Mesenchymal stem cell (in vitro differentiated cells and primary cell): Measurements from ENCODE around the gene ANO6.
A peak's percentile ranks its signal among the peaks of the same experiment; 100 is the strongest.

Experiments
- DNase-seq: peaks from one replicate; pipeline ENCODE4 v3.0.0-alpha.2; 2013
- H2AFZ ChIP-seq: one replicate; pipeline ENCODE4 v1.6.1; 2013; ENCODE audit warnings: low read depth, mild to moderate bottlenecking, control low read depth, inconsistent platforms, low read length, moderate library complexity
- H2AK5ac ChIP-seq: 2 replicates; pipeline ENCODE4 v1.6.1; 2013; ENCODE audit warnings: low read length, moderate library complexity, mild to moderate bottlenecking, inconsistent platforms; ENCODE audit not compliant: severe bottlenecking
- H2BK120ac ChIP-seq: one replicate; pipeline ENCODE4 v1.6.1; 2013; ENCODE audit warnings: low read depth, mild to moderate bottlenecking, inconsistent platforms, low read length, moderate library complexity
- H2BK12ac ChIP-seq, 2 experiments: one replicate each; pipeline ENCODE4 v1.6.1; 2013; ENCODE audit warnings: inconsistent platforms in 2 of 2, low read length in 2 of 2, mild to moderate bottlenecking in 2 of 2, moderate library complexity in 2 of 2, control low read depth in 1 of 2
- H2BK15ac ChIP-seq: one replicate; pipeline ENCODE4 v1.6.1; 2013; ENCODE audit warnings: mild to moderate bottlenecking, low read depth, inconsistent platforms; ENCODE audit not compliant: poor library complexity, severe bottlenecking
- H2BK5ac ChIP-seq: 2 replicates; pipeline ENCODE4 v1.6.1; 2013; ENCODE audit warnings: low read depth, mild to moderate bottlenecking, low read length, control low read depth, inconsistent platforms; ENCODE audit not compliant: poor library complexity, severe bottlenecking
- H3K14ac ChIP-seq, 2 experiments: one replicate each; pipeline ENCODE4 v1.6.1; 2013; ENCODE audit warnings: inconsistent platforms in 2 of 2, low read length in 2 of 2, control low read depth in 1 of 2, mild to moderate bottlenecking in 1 of 2, moderate library complexity in 1 of 2
- H3K18ac ChIP-seq, 2 experiments: one replicate each; pipeline ENCODE4 v1.6.1; 2013; ENCODE audit warnings: inconsistent platforms in 2 of 2, low read length in 2 of 2, control low read depth in 1 of 2, low read depth in 1 of 2, mild to moderate bottlenecking in 1 of 2
- H3K23ac ChIP-seq, 2 experiments: one replicate each; pipeline ENCODE4 v1.6.1; 2013; ENCODE audit warnings: inconsistent platforms in 2 of 2, low read length in 2 of 2, mild to moderate bottlenecking in 2 of 2, moderate library complexity in 2 of 2, control low read depth in 1 of 2
- H3K27ac ChIP-seq: 2 replicates; pipeline ENCODE4 v1.5.1; 2013; ENCODE audit warnings: mild to moderate bottlenecking, moderate library complexity, low read length, control low read depth, inconsistent platforms; ENCODE audit not compliant: poor library complexity, severe bottlenecking
- H3K27me3 ChIP-seq, 2 experiments: 2 replicates each; pipeline versions ENCODE4 v1.6.1 to v1.7.0; 2013; ENCODE audit warnings: low read length in 2 of 2, mild to moderate bottlenecking in 2 of 2, moderate library complexity in 2 of 2, control low read depth in 1 of 2, inconsistent platforms in 1 of 2; ENCODE audit not compliant: control insufficient read depth in 1 of 2, insufficient read depth in 1 of 2
- H3K36me3 ChIP-seq, 2 experiments: 2 replicates each; pipeline versions ENCODE4 v1.6.1 to v1.7.0; 2013; ENCODE audit warnings: low read length in 2 of 2, control low read depth in 1 of 2, inconsistent platforms in 1 of 2, low read depth in 1 of 2, mild to moderate bottlenecking in 1 of 2; ENCODE audit not compliant: insufficient read depth in 2 of 2, control insufficient read depth in 1 of 2
- H3K4ac ChIP-seq, 2 experiments: one replicate each; pipeline ENCODE4 v1.6.1; 2013; ENCODE audit warnings: inconsistent platforms in 2 of 2, low read length in 2 of 2, mild to moderate bottlenecking in 2 of 2, moderate library complexity in 2 of 2, control low read depth in 1 of 2, low read depth in 1 of 2
- H3K4me1 ChIP-seq: 2 replicates; pipeline ENCODE4 v1.6.1; 2013; ENCODE audit warnings: low read depth, low read length, control low read depth; ENCODE audit not compliant: control insufficient read depth, insufficient read depth
- H3K4me2 ChIP-seq: 2 replicates; pipeline ENCODE4 v1.6.1; 2013; ENCODE audit warnings: low read length, mild to moderate bottlenecking, inconsistent platforms; ENCODE audit not compliant: poor library complexity, severe bottlenecking
- H3K4me3 ChIP-seq, 2 experiments: 2 replicates each; pipeline versions ENCODE4 v1.5.1 to v1.7.0; 2013; ENCODE audit warnings: low read length in 2 of 2, mild to moderate bottlenecking in 2 of 2, control low read depth in 1 of 2, low read depth in 1 of 2; ENCODE audit not compliant: insufficient read depth in 1 of 2
- H3K79me1 ChIP-seq: replicated peaks from 2 replicates; pipeline ENCODE4 v1.6.1; 2013; ENCODE audit warnings: mild to moderate bottlenecking, control low read depth, low read length, inconsistent platforms; ENCODE audit not compliant: poor library complexity, severe bottlenecking
- H3K9ac ChIP-seq: 2 replicates; pipeline ENCODE4 v1.7.0; 2013; ENCODE audit warnings: mild to moderate bottlenecking, low read length, moderate library complexity
- H3K9me3 ChIP-seq: 2 replicates; pipeline ENCODE4 v1.7.0; 2013; ENCODE audit warnings: mild to moderate bottlenecking, low read length; ENCODE audit not compliant: control insufficient read depth
- H4K8ac ChIP-seq: one replicate; pipeline ENCODE4 v1.6.1; 2013; ENCODE audit warnings: inconsistent platforms, mild to moderate bottlenecking, low read length, moderate library complexity
- H4K91ac ChIP-seq: one replicate; pipeline ENCODE4 v1.6.1; 2013; ENCODE audit warnings: mild to moderate bottlenecking, low read length, inconsistent platforms
- WGBS: methylation state at CpG from one replicate; pipeline ENCODE4 v1.1.7; 2013; ENCODE audit warnings: mixed read lengths; 5-methylcytosine and 5-hydroxymethylcytosine counted together

The ANO6 gene

GRCh38 chr12:45427042-45427441 is 211.1 kb downstream of the ANO6 start:
- Histone ChIP-seq H2BK15ac (no peak overlapping the region), H3K4me3 (no peak overlapping the region), H3K14ac (no peak overlapping the region), H2BK12ac (no peak overlapping the region), H3K27me3 (no peaks in the 10 kb centered on the region), H2AFZ (no peak overlapping the region), H3K79me1 (no peaks in the 10 kb centered on the region), H2AK5ac (no peak overlapping the region), H3K4me1 (no peaks in the 10 kb centered on the region), H4K91ac (no peak overlapping the region), H3K18ac (no peak overlapping the region), H4K8ac (no peak overlapping the region), H3K4me2 (no peak overlapping the region), H3K4ac (no peak overlapping the region), H2BK5ac (no peak overlapping the region), H3K23ac (no peak overlapping the region), H3K36me3 (peaks cover 21 to 88% of the 10 kb centered on the region in 2 experiments), H2BK120ac (no peak overlapping the region), H3K27ac (no peak overlapping the region), H3K9ac (no peak overlapping the region), H3K9me3 (no peaks in the 10 kb centered on the region)
- 96% methylated on average over 4 of the region's 4 CpGs for WGBS
- DNase-seq = no peak

- Histone ChIP-seq H3K14ac (no peak overlapping the region), H3K79me1 (no peaks in the 10 kb centered on the region), H3K18ac (no peak overlapping the region), H4K91ac (no peak overlapping the region), H3K27me3 (no peaks in the 10 kb centered on the region), H3K4ac (no peak overlapping the region), H3K23ac (no peak overlapping the region), H3K36me3 (peaks cover 18 to 81% of the 10 kb centered on the region in 2 experiments), H2AFZ (no peak overlapping the region), H3K4me2 (no peak overlapping the region), H2BK5ac (no peak overlapping the region), H3K27ac (no peak overlapping the region), H2BK12ac (no peak overlapping the region), H2BK120ac (no peak overlapping the region), H3K4me1 (peaks cover 5% of the 10 kb centered on the region), H2BK15ac (no peak overlapping the region), H3K4me3 (no peak overlapping the region), H2AK5ac (no peak overlapping the region), H3K9me3 (no peaks in the 10 kb centered on the region), H4K8ac (no peak overlapping the region), H3K9ac (no peak overlapping the region)
- DNase-seq = no peak
- WGBS = no CpG with 5 or more reads among the region's 1 CpG
Measured at GRCh38 chr12:45429831-45430230, 213.9 kb downstream of the ANO6 start.

- H3K27ac ChIP-seq = no peak overlapping the region
- peaks cover 5% of the 10 kb centered on the region for H3K4me1 ChIP-seq
- H3K36me3 ChIP-seq = peaks cover 18 to 75% of the 10 kb centered on the region in 2 experiments
- H2BK15ac ChIP-seq = no peak overlapping the region
- no peak overlapping the region for H2BK120ac ChIP-seq
- no peak overlapping the region for H2AK5ac ChIP-seq
- H3K27me3 ChIP-seq = no peaks in the 10 kb centered on the region
- H2BK12ac ChIP-seq = no peak overlapping the region
- no peak overlapping the region for H4K8ac ChIP-seq
- H2AFZ ChIP-seq = no peak overlapping the region
- no peak overlapping the region for H3K4me2 ChIP-seq
- H3K79me1 ChIP-seq = no peaks in the 10 kb centered on the region
- H2BK5ac ChIP-seq = no peak overlapping the region
- H3K18ac ChIP-seq = no peak overlapping the region
- no peak overlapping the region for H3K9ac ChIP-seq
- WGBS = 100% methylated on average over 3 of the region's 5 CpGs
- H3K23ac ChIP-seq = no peak overlapping the region
- H3K14ac ChIP-seq = no peak overlapping the region
- no peak overlapping the region for H3K4ac ChIP-seq
- H4K91ac ChIP-seq = no peak overlapping the region
- no peak overlapping the region for H3K4me3 ChIP-seq
- DNase-seq = no peak
- no peaks in the 10 kb centered on the region for H3K9me3 ChIP-seq
Measured at GRCh38 chr12:45431126-45431525, 215.2 kb downstream of the ANO6 start.

GRCh38 chr12:45432710-45433109 is 216.8 kb downstream of the ANO6 start:
- no peak overlapping the region for H4K8ac ChIP-seq
- H2BK15ac ChIP-seq = no peak overlapping the region
- no peak overlapping the region for H3K4me2 ChIP-seq
- H2BK120ac ChIP-seq = no peak overlapping the region
- WGBS = 98% methylated on average over 5 of the region's 5 CpGs
- DNase-seq = no peak
- no peak overlapping the region for H2BK12ac ChIP-seq
- peaks cover 5% of the 10 kb centered on the region for H3K4me1 ChIP-seq
- peaks cover 9 to 59% of the 10 kb centered on the region in 2 experiments for H3K36me3 ChIP-seq
- no peak overlapping the region for H3K27ac ChIP-seq
- no peak overlapping the region for H3K4ac ChIP-seq
- peak overlapping the region; percentile 14 for H2AK5ac ChIP-seq
- H3K9me3 ChIP-seq = no peaks in the 10 kb centered on the region
- no peak overlapping the region for H3K4me3 ChIP-seq
- H4K91ac ChIP-seq = no peak overlapping the region
- H3K79me1 ChIP-seq = no peaks in the 10 kb centered on the region
- H3K27me3 ChIP-seq = no peaks in the 10 kb centered on the region
- H3K23ac ChIP-seq = no peak overlapping the region
- H3K18ac ChIP-seq = no peak overlapping the region
- H3K14ac ChIP-seq = no peak overlapping the region
- no peak overlapping the region for H2BK5ac ChIP-seq
- H3K9ac ChIP-seq = no peak overlapping the region
- no peak overlapping the region for H2AFZ ChIP-seq
